ENCODE results near the gene FAM222B. TPM values are rescaled to one million over a fixed set of nuclear protein-coding genes. Genes with fewer than 3 reads are reported as not detected.
"Not testable (repeated sequence)": the region's sequence is repeated elsewhere in the genome, so short reads cannot be mapped to it uniquely, and the experiment has no call there.

Gene FAM222B
- total RNA-seq, 4 donors from 2014 or later: 28.1 to 55.8 (median 44.6) TPM

GRCh38 chr17:28723159-28723835 lies 119.3 kb downstream of the FAM222B start:
- TF ChIP-seq POLR2A (IDR thresholded peaks at IDR 0.05) (no peak), CTCF (IDR thresholded peaks at IDR 0.05) (no peak)
- H3K9me3 ChIP-seq: no peaks in the 10 kb centered on the region
- DNase-seq: no peak
- no peak overlapping the region for H3K4me3 ChIP-seq
- H3K27ac ChIP-seq: no peak overlapping the region
- no peaks in the 10 kb centered on the region for H3K27me3 ChIP-seq
- peaks cover 9 to 50% (median 21%) of the 10 kb centered on the region in 4 donors for H3K4me1 ChIP-seq
- H3K36me3 ChIP-seq: peaks cover 0 to 34% (median 0%) of the 10 kb centered on the region in 3 donors

GRCh38 chr17:28722417-28723158 lies 120.0 kb downstream of the FAM222B start:
- Histone ChIP-seq H3K36me3 (peaks cover 0 to 34% (median 0%) of the 10 kb centered on the region in 3 donors), H3K4me1 (peaks cover 9 to 51% (median 23%) of the 10 kb centered on the region in 4 donors), H3K27me3 (no peaks in the 10 kb centered on the region), H3K9me3 (no peaks in the 10 kb centered on the region), H3K27ac (peak overlapping the region in 1 of 4 donors; percentile 91), H3K4me3 (no peak overlapping the region)
- TF ChIP-seq CTCF (IDR thresholded peaks at IDR 0.05): no peak
- no peak for TF ChIP-seq POLR2A (IDR thresholded peaks at IDR 0.05)
- DNase-seq: no peak

GRCh38 chr17:28720997-28721329 lies 121.6 kb downstream of the FAM222B start:
- H3K36me3 ChIP-seq: peaks cover 0 to 34% (median 0%) of the 10 kb centered on the region in 3 donors
- H3K4me3 ChIP-seq: peak overlapping the region; percentile 52 to 96 (median 78)
- peaks cover 9 to 47% (median 26%) of the 10 kb centered on the region in 4 donors for H3K4me1 ChIP-seq
- H3K27me3 ChIP-seq, DNase-seq, H3K9me3 ChIP-seq: not testable (repeated sequence)
- H3K27ac ChIP-seq: peak overlapping the region in 1 of 4 donors; percentile 91

GRCh38 chr17:28720247-28720996 lies 122.2 kb downstream of the FAM222B start:
- Histone ChIP-seq H3K4me1 (peaks cover 9 to 43% (median 23%) of the 10 kb centered on the region in 4 donors), H3K9me3 (no peaks in the 10 kb centered on the region), H3K4me3 (peak overlapping the region; percentile 52 to 96 (median 78)), H3K27ac (peak overlapping the region; percentile 62 to 92 (median 89)), H3K27me3 (no peaks in the 10 kb centered on the region), H3K36me3 (peaks cover 0 to 34% (median 0%) of the 10 kb centered on the region in 3 donors)
- DNase-seq: no peak
- peak in 3 of 6 experiments; percentile 13 to 30 (median 23) for TF ChIP-seq CTCF (IDR thresholded peaks at IDR 0.05)
- no peak for TF ChIP-seq POLR2A (IDR thresholded peaks at IDR 0.05)

GRCh38 chr17:28719021-28719433 lies 123.6 kb downstream of the FAM222B start:
- H3K36me3 ChIP-seq: peaks cover 0 to 39% (median 0%) of the 10 kb centered on the region in 3 donors
- H3K27ac ChIP-seq: peak overlapping the region; percentile 62 to 92 (median 90)
- no peak for DNase-seq
- TF ChIP-seq CTCF (IDR thresholded peaks at IDR 0.05) (no peak), POLR2A (IDR thresholded peaks at IDR 0.05) (peak in 1 of 2 donors; percentile 44)
- no peaks in the 10 kb centered on the region for H3K9me3 ChIP-seq
- H3K4me3 ChIP-seq: peak overlapping the region; percentile 52 to 96 (median 78)
- peaks cover 9 to 38% (median 21%) of the 10 kb centered on the region in 4 donors for H3K4me1 ChIP-seq
- no peaks in the 10 kb centered on the region for H3K27me3 ChIP-seq
